IMR-90 (cell line): ENCODE measurements around the gene ME3.

Experiments used
- FOS ChIP-seq: fragments of 150-350 bp; IDR thresholded peaks from 2 replicates; pipeline ENCODE4 v1.6.1; 2016; ENCODE audit warnings: low read depth, low read length
- TF ChIP-seq, protein P1 (sequence below): fragments of 150-350 bp; IDR thresholded peaks from 2 replicates; pipeline ENCODE4 v1.6.1; 2017; ENCODE audit warnings: mild to moderate bottlenecking, antibody characterized with exemption, low read length, low read depth
- TF ChIP-seq, protein P2 (sequence below): conservative IDR thresholded peaks from 2 replicates; pipeline ENCODE4 v1.5.1; 2012; ENCODE audit warnings: mild to moderate bottlenecking, low read depth, low read length, improper control_type of control experiment

DNA sequence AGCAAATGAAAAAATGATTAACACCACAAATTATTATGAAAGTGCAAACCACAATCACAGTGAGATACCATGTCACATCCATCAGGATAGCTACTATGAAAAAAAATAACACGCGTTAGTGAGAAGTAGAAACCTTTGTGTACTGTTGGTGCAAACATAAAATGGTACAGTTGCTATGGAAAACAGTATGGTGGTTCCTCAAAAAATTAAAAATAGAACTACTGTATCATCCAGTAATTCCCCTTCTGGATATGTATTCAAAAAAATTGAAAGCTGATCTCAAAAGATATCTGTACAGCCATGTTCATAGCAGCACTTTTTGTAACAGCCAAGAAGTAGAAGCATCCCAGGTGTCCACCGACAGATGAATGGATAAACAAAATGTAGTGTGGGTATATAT is 254.3 kb downstream of the ME3 start:
- TF ChIP-seq, protein P1, sequence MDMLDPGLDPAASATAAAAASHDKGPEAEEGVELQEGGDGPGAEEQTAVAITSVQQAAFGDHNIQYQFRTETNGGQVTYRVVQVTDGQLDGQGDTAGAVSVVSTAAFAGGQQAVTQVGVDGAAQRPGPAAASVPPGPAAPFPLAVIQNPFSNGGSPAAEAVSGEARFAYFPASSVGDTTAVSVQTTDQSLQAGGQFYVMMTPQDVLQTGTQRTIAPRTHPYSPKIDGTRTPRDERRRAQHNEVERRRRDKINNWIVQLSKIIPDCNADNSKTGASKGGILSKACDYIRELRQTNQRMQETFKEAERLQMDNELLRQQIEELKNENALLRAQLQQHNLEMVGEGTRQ = no peak
- TF ChIP-seq, protein P2, sequence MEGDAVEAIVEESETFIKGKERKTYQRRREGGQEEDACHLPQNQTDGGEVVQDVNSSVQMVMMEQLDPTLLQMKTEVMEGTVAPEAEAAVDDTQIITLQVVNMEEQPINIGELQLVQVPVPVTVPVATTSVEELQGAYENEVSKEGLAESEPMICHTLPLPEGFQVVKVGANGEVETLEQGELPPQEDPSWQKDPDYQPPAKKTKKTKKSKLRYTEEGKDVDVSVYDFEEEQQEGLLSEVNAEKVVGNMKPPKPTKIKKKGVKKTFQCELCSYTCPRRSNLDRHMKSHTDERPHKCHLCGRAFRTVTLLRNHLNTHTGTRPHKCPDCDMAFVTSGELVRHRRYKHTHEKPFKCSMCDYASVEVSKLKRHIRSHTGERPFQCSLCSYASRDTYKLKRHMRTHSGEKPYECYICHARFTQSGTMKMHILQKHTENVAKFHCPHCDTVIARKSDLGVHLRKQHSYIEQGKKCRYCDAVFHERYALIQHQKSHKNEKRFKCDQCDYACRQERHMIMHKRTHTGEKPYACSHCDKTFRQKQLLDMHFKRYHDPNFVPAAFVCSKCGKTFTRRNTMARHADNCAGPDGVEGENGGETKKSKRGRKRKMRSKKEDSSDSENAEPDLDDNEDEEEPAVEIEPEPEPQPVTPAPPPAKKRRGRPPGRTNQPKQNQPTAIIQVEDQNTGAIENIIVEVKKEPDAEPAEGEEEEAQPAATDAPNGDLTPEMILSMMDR = no peak
- no peak for TF ChIP-seq FOS
